ENCODE measurements around the gene A2M. TPM values are rescaled to one million over a fixed set of nuclear protein-coding genes. Genes with fewer than 3 reads are reported as not detected.

A2M gene
- total and polyA plus RNA-seq, 2 experiments from 2014 or later: 463 to 567 TPM

DNA sequence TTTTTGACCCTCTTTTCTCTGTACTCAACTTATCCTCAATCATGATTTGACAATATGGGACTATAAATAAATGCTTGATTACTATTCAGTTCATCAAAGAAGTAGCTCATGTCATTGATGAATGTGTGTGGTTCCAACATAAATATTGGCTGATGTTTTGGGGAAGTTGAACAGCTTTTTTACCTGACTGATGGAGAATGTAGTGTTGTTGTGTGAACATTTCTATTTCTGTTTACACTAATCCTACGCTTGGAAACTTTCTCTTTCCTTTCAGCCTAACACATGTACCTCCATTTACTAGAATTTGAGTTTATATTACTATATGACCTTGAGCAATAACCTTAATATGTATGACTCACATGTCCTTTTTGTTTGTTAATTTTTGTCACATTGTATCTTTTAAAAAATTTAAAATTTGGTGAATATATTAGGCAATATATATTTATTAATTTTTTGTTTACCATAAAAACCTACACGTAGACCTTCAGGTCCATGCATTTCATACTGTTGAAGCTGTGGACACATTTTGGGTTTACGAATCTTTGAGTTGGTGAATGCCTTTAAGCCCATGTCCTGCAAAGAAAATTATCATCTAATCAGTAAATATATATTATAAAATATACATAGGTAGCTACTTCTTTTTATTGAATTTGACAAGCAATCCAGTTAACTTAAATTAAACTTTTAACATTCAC lies 21.1 kb downstream of the A2M start:
- no peaks in the 10 kb centered on the region for H3K79me2 ChIP-seq
- no peak for DNase-seq (ENCODE audit: low spot score)
- H3K36me3 ChIP-seq (replicated peaks; ENCODE audit: insufficient read depth, low read depth): no peaks in the 10 kb centered on the region
- H4K20me1 ChIP-seq (ENCODE audit: insufficient read depth, poor library complexity, severe bottlenecking): no peaks in the 10 kb centered on the region
- no peaks in the 10 kb centered on the region for H3K9me3 ChIP-seq (ENCODE audit: low read depth)
- TF ChIP-seq EZH2 (IDR thresholded peaks at IDR 0.05; ENCODE audit: borderline replicate concordance): no peak
- no peak for TF ChIP-seq EZH2phosphoT487 (IDR thresholded peaks at IDR 0.05; ENCODE audit: low read depth, severe bottlenecking, unreplicated experiment)
- TF ChIP-seq, protein P1, sequence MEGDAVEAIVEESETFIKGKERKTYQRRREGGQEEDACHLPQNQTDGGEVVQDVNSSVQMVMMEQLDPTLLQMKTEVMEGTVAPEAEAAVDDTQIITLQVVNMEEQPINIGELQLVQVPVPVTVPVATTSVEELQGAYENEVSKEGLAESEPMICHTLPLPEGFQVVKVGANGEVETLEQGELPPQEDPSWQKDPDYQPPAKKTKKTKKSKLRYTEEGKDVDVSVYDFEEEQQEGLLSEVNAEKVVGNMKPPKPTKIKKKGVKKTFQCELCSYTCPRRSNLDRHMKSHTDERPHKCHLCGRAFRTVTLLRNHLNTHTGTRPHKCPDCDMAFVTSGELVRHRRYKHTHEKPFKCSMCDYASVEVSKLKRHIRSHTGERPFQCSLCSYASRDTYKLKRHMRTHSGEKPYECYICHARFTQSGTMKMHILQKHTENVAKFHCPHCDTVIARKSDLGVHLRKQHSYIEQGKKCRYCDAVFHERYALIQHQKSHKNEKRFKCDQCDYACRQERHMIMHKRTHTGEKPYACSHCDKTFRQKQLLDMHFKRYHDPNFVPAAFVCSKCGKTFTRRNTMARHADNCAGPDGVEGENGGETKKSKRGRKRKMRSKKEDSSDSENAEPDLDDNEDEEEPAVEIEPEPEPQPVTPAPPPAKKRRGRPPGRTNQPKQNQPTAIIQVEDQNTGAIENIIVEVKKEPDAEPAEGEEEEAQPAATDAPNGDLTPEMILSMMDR (IDR thresholded peaks at IDR 0.05; ENCODE audit: poor library complexity): no peak
- H3K4me1 ChIP-seq (ENCODE audit: insufficient read depth): no peaks in the 10 kb centered on the region
- WGBS (ENCODE audit: low lambda C conversion rate, missing lambda C conversion rate): 93% methylated on average over 3 of the region's 3 CpGs
- H3K9me2 ChIP-seq (replicated peaks; ENCODE audit: insufficient read depth): no peaks in the 10 kb centered on the region
- H3K27ac ChIP-seq: no peak overlapping the region
- H3K4me2 ChIP-seq: no peak overlapping the region
- H2AFZ ChIP-seq: no peak overlapping the region
- H3K27me3 ChIP-seq: no peaks in the 10 kb centered on the region
- no peak overlapping the region for H3K4me3 ChIP-seq

DNA sequence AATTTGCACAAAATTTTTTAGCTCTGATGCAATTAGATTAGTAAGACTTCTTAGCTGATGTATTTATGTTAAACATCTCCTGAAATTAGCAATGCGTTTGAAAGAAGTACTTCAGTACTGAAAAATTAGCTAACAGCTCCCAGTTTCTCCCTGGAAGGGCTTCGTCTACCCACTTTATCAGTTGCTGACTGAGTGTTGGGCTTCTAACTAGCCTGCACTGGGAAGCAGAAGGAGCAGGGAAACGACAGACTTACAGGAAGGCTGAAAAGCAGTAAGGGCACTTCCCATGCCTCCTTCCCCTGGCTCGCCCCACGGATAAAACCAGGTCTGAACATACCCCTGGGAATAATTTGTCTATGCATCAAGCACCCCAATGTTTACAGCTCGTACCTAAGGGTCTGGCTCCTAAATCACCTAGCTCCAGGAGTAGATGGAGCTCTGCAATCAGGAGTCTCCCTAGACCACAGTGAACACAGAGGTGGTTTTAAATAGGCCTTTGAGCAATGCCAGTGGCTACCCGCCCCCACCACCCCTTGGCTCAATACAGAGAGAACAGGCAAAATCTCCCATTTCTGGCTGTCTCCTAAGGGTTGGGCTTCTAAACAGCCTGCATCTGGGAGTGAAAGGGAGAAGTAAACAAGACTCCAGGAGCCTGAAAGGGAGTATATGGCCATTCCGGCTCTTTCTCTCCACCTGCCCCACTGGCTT lies 23.7 kb downstream of the A2M start:
- no peak for TF ChIP-seq EZH2 (IDR thresholded peaks at IDR 0.05; ENCODE audit: borderline replicate concordance)
- TF ChIP-seq, protein P1 (IDR thresholded peaks at IDR 0.05; ENCODE audit: poor library complexity): no peak
- WGBS (ENCODE audit: low lambda C conversion rate, missing lambda C conversion rate): 81% methylated on average over 8 of the region's 8 CpGs
- H3K27me3 ChIP-seq: no peaks in the 10 kb centered on the region
- no peaks in the 10 kb centered on the region for H3K79me2 ChIP-seq
- no peaks in the 10 kb centered on the region for H3K36me3 ChIP-seq (replicated peaks; ENCODE audit: insufficient read depth, low read depth)
- H3K9me2 ChIP-seq (replicated peaks; ENCODE audit: insufficient read depth): no peaks in the 10 kb centered on the region
- no peak overlapping the region for H3K4me2 ChIP-seq
- H3K9me3 ChIP-seq (ENCODE audit: low read depth): no peaks in the 10 kb centered on the region
- no peak overlapping the region for H3K4me3 ChIP-seq
- DNase-seq (ENCODE audit: low spot score): no peak
- H3K4me1 ChIP-seq (ENCODE audit: insufficient read depth): no peaks in the 10 kb centered on the region
- H2AFZ ChIP-seq: no peak overlapping the region
- H4K20me1 ChIP-seq (ENCODE audit: insufficient read depth, poor library complexity, severe bottlenecking): no peaks in the 10 kb centered on the region
- no peak overlapping the region for H3K27ac ChIP-seq

DNA sequence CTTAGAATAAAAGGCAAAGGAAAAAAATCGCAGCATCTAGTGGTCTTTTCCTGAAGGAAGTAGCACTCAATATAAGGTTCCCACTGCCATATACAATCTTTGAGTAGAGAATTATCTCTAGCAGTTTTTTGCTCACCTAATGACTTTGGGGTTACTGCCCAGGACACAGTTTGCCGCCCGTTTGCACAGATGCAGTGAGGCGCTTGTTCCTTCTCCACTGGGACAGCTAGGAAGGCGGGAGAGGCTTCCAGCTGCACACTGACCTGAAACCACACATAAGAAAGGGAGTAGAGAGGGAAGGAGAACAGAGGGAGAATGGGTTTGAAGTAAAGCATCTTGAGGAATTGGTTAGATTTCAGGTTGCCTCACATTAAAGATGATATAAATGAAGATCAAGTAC lies 25.5 kb downstream of the A2M start:
- Histone ChIP-seq H3K36me3 (replicated peaks; ENCODE audit: insufficient read depth, low read depth) (no peaks in the 10 kb centered on the region), H3K4me2 (no peak overlapping the region), H3K4me3 (no peak overlapping the region), H3K9me2 (replicated peaks; ENCODE audit: insufficient read depth) (no peaks in the 10 kb centered on the region), H3K79me2 (no peaks in the 10 kb centered on the region), H2AFZ (no peak overlapping the region), H4K20me1 (ENCODE audit: insufficient read depth, poor library complexity, severe bottlenecking) (no peaks in the 10 kb centered on the region), H3K4me1 (ENCODE audit: insufficient read depth) (no peaks in the 10 kb centered on the region), H3K9me3 (ENCODE audit: low read depth) (no peaks in the 10 kb centered on the region), H3K27me3 (no peaks in the 10 kb centered on the region), H3K27ac (no peak overlapping the region)
- no peak for TF ChIP-seq EZH2 (IDR thresholded peaks at IDR 0.05; ENCODE audit: borderline replicate concordance)
- TF ChIP-seq EZH2phosphoT487 (IDR thresholded peaks at IDR 0.05; ENCODE audit: low read depth, severe bottlenecking, unreplicated experiment): no peak
- TF ChIP-seq, protein P1 (IDR thresholded peaks at IDR 0.05; ENCODE audit: poor library complexity): no peak
- WGBS (ENCODE audit: low lambda C conversion rate, missing lambda C conversion rate): 96% methylated on average over 5 of the region's 5 CpGs
- DNase-seq (ENCODE audit: low spot score): no peak
